IPS-18a (cell line): ENCODE results near the gene KCNJ10.

ENCODE experiments used
- H3K27ac ChIP-seq: one replicate; pipeline ENCODE4 v1.5.1; 2013; ENCODE audit warnings: low read length
- H3K27me3 ChIP-seq: one replicate; pipeline ENCODE4 v1.6.1; 2013; ENCODE audit warnings: mild to moderate bottlenecking, low read length; ENCODE audit not compliant: control insufficient read depth, insufficient read depth
- H3K36me3 ChIP-seq: one replicate; pipeline ENCODE4 v1.6.1; 2013; ENCODE audit warnings: low read depth, low read length; ENCODE audit not compliant: control insufficient read depth
- H3K4me1 ChIP-seq: one replicate; pipeline ENCODE4 v1.6.1; 2013; ENCODE audit warnings: low read depth, low read length; ENCODE audit not compliant: control insufficient read depth
- H3K4me3 ChIP-seq: one replicate; pipeline ENCODE4 v1.5.1; 2013; ENCODE audit warnings: low read length
- H3K9ac ChIP-seq: one replicate; pipeline ENCODE4 v1.6.1; 2013; ENCODE audit warnings: mild to moderate bottlenecking, low read length, moderate library complexity
- H3K9me3 ChIP-seq: one replicate; pipeline ENCODE4 v1.6.1; 2013; ENCODE audit warnings: low read depth, low read length; ENCODE audit not compliant: control insufficient read depth

The KCNJ10 gene

GRCh38 chr1:160090760-160091159, 20.8 kb upstream of the KCNJ10 start:
- no peak overlapping the region for H3K27ac ChIP-seq
- no peak overlapping the region for H3K4me3 ChIP-seq
- H3K36me3 ChIP-seq, result peaks cover 18% of the 10 kb centered on the region
- H3K27me3 ChIP-seq, result no peaks in the 10 kb centered on the region
- H3K4me1 ChIP-seq, result peaks cover 12% of the 10 kb centered on the region
- no peak overlapping the region for H3K9ac ChIP-seq
- H3K9me3 ChIP-seq, result no peaks in the 10 kb centered on the region

GRCh38 chr1:160089883-160090282, 19.9 kb upstream of the KCNJ10 start:
- Histone ChIP-seq H3K4me3 (no peak overlapping the region), H3K4me1 (peaks cover 5% of the 10 kb centered on the region), H3K27ac (no peak overlapping the region), H3K9me3 (no peaks in the 10 kb centered on the region), H3K9ac (no peak overlapping the region), H3K27me3 (peaks cover 6% of the 10 kb centered on the region), H3K36me3 (peaks cover 18% of the 10 kb centered on the region)

GRCh38 chr1:160087118-160087662, 17.2 kb upstream of the KCNJ10 start:
- peaks cover 10% of the 10 kb centered on the region for H3K36me3 ChIP-seq
- H3K4me1 ChIP-seq, result peaks cover 5% of the 10 kb centered on the region

GRCh38 chr1:160086456-160086892, 16.5 kb upstream of the KCNJ10 start:
- H3K4me1 ChIP-seq, result peaks cover 5% of the 10 kb centered on the region
- no peak overlapping the region for H3K4me3 ChIP-seq
- H3K27me3 ChIP-seq, result peaks cover 39% of the 10 kb centered on the region
- no peaks in the 10 kb centered on the region for H3K9me3 ChIP-seq
- H3K27ac ChIP-seq, result no peak overlapping the region
- peaks cover 5% of the 10 kb centered on the region for H3K36me3 ChIP-seq
- H3K9ac ChIP-seq, result no peak overlapping the region

More at GRCh38 chr1:160087118-160087662, 17.2 kb upstream of the KCNJ10 start:
- no peaks in the 10 kb centered on the region for H3K9me3 ChIP-seq
- H3K27me3 ChIP-seq, result peaks cover 32% of the 10 kb centered on the region
- H3K27ac ChIP-seq, result no peak overlapping the region
- no peak overlapping the region for H3K9ac ChIP-seq
- H3K4me3 ChIP-seq, result no peak overlapping the region

- peaks cover 5% of the 10 kb centered on the region for H3K4me1 ChIP-seq
- no peak overlapping the region for H3K9ac ChIP-seq
- no peaks in the 10 kb centered on the region for H3K9me3 ChIP-seq
- H3K36me3 ChIP-seq, result peaks cover 5% of the 10 kb centered on the region
- peaks cover 45% of the 10 kb centered on the region for H3K27me3 ChIP-seq
- H3K27ac ChIP-seq, result no peak overlapping the region
- no peak overlapping the region for H3K4me3 ChIP-seq
These were observed 15.9 kb upstream of the KCNJ10 start for GRCh38 chr1:160085686-160086455.

- no peak overlapping the region for H3K4me3 ChIP-seq
These were observed 14.9 kb upstream of the KCNJ10 start for GRCh38 chr1:160084771-160085321.

GRCh38 chr1:160083968-160084770, 14.2 kb upstream of the KCNJ10 start:
- no peaks in the 10 kb centered on the region for H3K9me3 ChIP-seq
- H3K27ac ChIP-seq, result no peak overlapping the region
- H3K27me3 ChIP-seq, result peaks cover 62% of the 10 kb centered on the region
- peaks cover 5% of the 10 kb centered on the region for H3K4me1 ChIP-seq
- no peak overlapping the region for H3K9ac ChIP-seq
- H3K36me3 ChIP-seq, result no peaks in the 10 kb centered on the region
- no peak overlapping the region for H3K4me3 ChIP-seq

More at GRCh38 chr1:160084771-160085321, 14.9 kb upstream of the KCNJ10 start:
- H3K4me1 ChIP-seq, result peaks cover 5% of the 10 kb centered on the region
- no peaks in the 10 kb centered on the region for H3K9me3 ChIP-seq
- H3K27ac ChIP-seq, result no peak overlapping the region
- peaks cover 55% of the 10 kb centered on the region for H3K27me3 ChIP-seq
- H3K36me3 ChIP-seq, result no peaks in the 10 kb centered on the region
- no peak overlapping the region for H3K9ac ChIP-seq

- Histone ChIP-seq H3K9ac (no peak overlapping the region), H3K27ac (no peak overlapping the region), H3K9me3 (no peaks in the 10 kb centered on the region), H3K4me3 (no peak overlapping the region), H3K36me3 (no peaks in the 10 kb centered on the region), H3K4me1 (peaks cover 5% of the 10 kb centered on the region), H3K27me3 (peaks cover 66% of the 10 kb centered on the region)
These were observed 13.0 kb upstream of the KCNJ10 start for GRCh38 chr1:160082926-160083325.

GRCh38 chr1:160082487-160082886, 12.5 kb upstream of the KCNJ10 start:
- H3K27ac ChIP-seq, result no peak overlapping the region
- H3K36me3 ChIP-seq, result no peaks in the 10 kb centered on the region
- H3K9me3 ChIP-seq, result no peaks in the 10 kb centered on the region
- H3K9ac ChIP-seq, result no peak overlapping the region
- H3K4me1 ChIP-seq, result peaks cover 5% of the 10 kb centered on the region
- no peak overlapping the region for H3K4me3 ChIP-seq
- H3K27me3 ChIP-seq, result peaks cover 66% of the 10 kb centered on the region

GRCh38 chr1:160081261-160081936, 11.4 kb upstream of the KCNJ10 start, which contains the start of gene KCNJ9:
Gene KCNJ9, plus strand, starts transcription at chr1:160081538. Its CDS starts 2,493 bp downstream, at chr1:160084031.
- Histone ChIP-seq H3K27me3 (peaks cover 66% of the 10 kb centered on the region), H3K9me3 (no peaks in the 10 kb centered on the region)

More at GRCh38 chr1:160081261-160081936, 11.4 kb upstream of the KCNJ10 start, which contains the start of gene KCNJ9:
- Histone ChIP-seq H3K9ac (no peak within 1 kb of the TSS), H3K4me3 (no peak within 1 kb of the TSS), H3K4me1 (peaks cover 5% of the 10 kb centered on the region), H3K36me3 (no peaks in the 10 kb centered on the region), H3K27ac (no peak within 1 kb of the TSS)
